IPS-18a (cell line): ENCODE data around the gene URB1.

Experiments used
- H3K27ac ChIP-seq: one replicate; pipeline ENCODE4 v1.5.1; 2013; ENCODE audit warnings: low read length
- H3K27me3 ChIP-seq: one replicate; pipeline ENCODE4 v1.6.1; 2013; ENCODE audit warnings: mild to moderate bottlenecking, low read length; ENCODE audit not compliant: control insufficient read depth, insufficient read depth
- H3K36me3 ChIP-seq: one replicate; pipeline ENCODE4 v1.6.1; 2013; ENCODE audit warnings: low read depth, low read length; ENCODE audit not compliant: control insufficient read depth
- H3K4me1 ChIP-seq: one replicate; pipeline ENCODE4 v1.6.1; 2013; ENCODE audit warnings: low read depth, low read length; ENCODE audit not compliant: control insufficient read depth
- H3K4me3 ChIP-seq: one replicate; pipeline ENCODE4 v1.5.1; 2013; ENCODE audit warnings: low read length
- H3K9ac ChIP-seq: one replicate; pipeline ENCODE4 v1.6.1; 2013; ENCODE audit warnings: mild to moderate bottlenecking, low read length, moderate library complexity
- H3K9me3 ChIP-seq: one replicate; pipeline ENCODE4 v1.6.1; 2013; ENCODE audit warnings: low read depth, low read length; ENCODE audit not compliant: control insufficient read depth

The URB1 gene

DNA sequence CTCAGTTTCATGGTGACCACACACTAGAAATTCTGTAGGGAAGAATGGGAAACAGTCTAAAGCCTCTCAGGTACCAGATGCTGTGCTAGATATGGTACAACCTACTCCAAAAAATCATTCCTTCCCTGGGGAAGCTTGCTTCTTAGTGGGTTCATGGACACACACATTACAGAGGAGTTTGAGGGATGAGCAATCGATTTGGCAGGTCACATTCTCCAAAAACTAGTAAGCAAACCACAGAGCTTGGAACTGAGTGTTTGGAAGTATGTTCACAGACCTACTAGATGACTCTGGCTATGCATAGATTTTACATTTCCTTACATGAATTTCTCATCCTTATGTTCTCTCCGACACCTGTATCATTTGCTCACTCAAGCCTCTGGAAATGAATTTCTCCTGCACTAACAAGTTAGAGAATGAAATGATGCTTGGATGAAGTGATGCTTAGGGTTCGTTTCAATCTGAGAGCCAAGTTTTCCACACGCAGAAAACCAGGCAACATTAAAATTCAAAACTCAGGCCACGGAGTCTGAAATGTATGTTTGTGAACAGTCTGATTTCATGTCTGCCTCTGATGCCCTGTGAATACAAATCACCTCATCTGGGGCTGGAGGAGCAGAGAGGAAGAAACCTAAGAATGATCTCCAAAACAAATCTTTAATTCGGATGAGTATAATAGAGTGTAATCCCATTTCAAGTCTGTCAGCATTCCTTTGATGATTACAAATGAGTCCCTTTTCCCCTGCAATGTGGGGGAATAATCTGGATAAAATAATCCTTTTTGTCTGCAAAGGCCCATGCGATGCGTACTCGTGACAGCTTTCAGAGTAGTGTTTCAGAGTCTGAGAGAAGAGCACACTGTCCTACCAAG is 30.7 kb upstream of the URB1 start:
- no peaks in the 10 kb centered on the region for H3K27me3 ChIP-seq
- H3K27ac ChIP-seq = no peak overlapping the region
- no peak overlapping the region for H3K9ac ChIP-seq
- H3K4me1 ChIP-seq = no peaks in the 10 kb centered on the region
- H3K36me3 ChIP-seq = no peaks in the 10 kb centered on the region
- no peak overlapping the region for H3K4me3 ChIP-seq
- no peaks in the 10 kb centered on the region for H3K9me3 ChIP-seq

GRCh38 chr21:32422064-32422463 is 29.3 kb upstream of the URB1 start:
- H3K9ac ChIP-seq = no peak overlapping the region
- no peak overlapping the region for H3K4me3 ChIP-seq
- no peaks in the 10 kb centered on the region for H3K9me3 ChIP-seq
- no peaks in the 10 kb centered on the region for H3K36me3 ChIP-seq
- no peaks in the 10 kb centered on the region for H3K4me1 ChIP-seq
- H3K27me3 ChIP-seq = no peaks in the 10 kb centered on the region
- H3K27ac ChIP-seq = no peak overlapping the region

- no peaks in the 10 kb centered on the region for H3K9me3 ChIP-seq
- peaks cover 28% of the 10 kb centered on the region for H3K27me3 ChIP-seq
- peaks cover 15% of the 10 kb centered on the region for H3K4me1 ChIP-seq
- no peak overlapping the region for H3K9ac ChIP-seq
- no peaks in the 10 kb centered on the region for H3K36me3 ChIP-seq
- H3K4me3 ChIP-seq = no peak overlapping the region
- no peak overlapping the region for H3K27ac ChIP-seq
Measured at GRCh38 chr21:32418146-32418545, 25.3 kb upstream of the URB1 start.

GRCh38 chr21:32415451-32416398 is 22.9 kb upstream of the URB1 start:
- H3K4me3 ChIP-seq = peak overlapping the region; percentile 19
- H3K27me3 ChIP-seq = peaks cover 52% of the 10 kb centered on the region
- H3K4me1 ChIP-seq = peaks cover 15% of the 10 kb centered on the region
- no peaks in the 10 kb centered on the region for H3K36me3 ChIP-seq
- H3K9ac ChIP-seq = no peak overlapping the region
- H3K27ac ChIP-seq = no peak overlapping the region
- H3K9me3 ChIP-seq = no peaks in the 10 kb centered on the region

DNA sequence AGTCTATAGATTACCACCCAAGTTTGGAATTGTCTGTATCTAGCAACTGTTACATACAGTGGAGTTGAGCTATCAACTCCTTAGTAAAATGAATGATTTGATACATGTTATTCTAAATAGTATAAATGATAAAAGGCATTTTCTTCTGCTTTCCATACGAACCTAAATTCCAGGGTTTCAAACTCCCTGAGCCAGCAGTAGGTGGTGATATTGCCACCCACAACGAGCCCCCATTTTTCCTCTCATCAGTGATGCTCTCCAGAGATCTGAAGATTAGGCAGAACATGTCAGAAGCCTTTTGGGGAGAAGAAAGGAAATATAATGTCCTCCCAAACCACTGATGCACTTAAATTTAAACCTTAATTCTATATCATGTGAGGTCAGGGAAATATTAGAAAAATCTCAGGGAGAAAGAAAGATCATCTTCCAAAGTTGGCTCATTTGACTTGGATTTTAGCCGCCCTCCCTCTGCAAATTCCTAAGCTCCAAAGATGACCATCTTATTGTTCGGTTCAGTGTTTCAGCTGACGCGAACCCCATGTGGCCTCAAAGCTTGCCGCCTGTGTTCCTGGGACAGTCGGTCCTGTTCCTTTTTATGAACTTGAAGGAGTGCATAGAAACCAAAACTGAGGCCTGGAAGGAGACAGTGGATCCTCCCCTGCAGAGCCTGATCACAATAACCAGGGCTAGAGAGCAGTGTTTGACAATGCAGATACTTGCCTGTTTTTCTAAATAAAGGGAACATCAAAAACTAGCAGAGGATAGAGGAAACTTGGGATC is 22.0 kb upstream of the URB1 start:
- H3K27me3 ChIP-seq = peaks cover 62% of the 10 kb centered on the region
- no peaks in the 10 kb centered on the region for H3K36me3 ChIP-seq
- no peak overlapping the region for H3K9ac ChIP-seq
- H3K9me3 ChIP-seq = no peaks in the 10 kb centered on the region
- H3K4me3 ChIP-seq = peak overlapping the region; percentile 19
- H3K27ac ChIP-seq = no peak overlapping the region
- H3K4me1 ChIP-seq = peaks cover 15% of the 10 kb centered on the region

GRCh38 chr21:32413697-32414578 is 21.1 kb upstream of the URB1 start:
- peak overlapping the region; percentile 56 for H3K4me3 ChIP-seq
- H3K36me3 ChIP-seq = no peaks in the 10 kb centered on the region
- no peaks in the 10 kb centered on the region for H3K9me3 ChIP-seq
- peaks cover 66% of the 10 kb centered on the region for H3K27me3 ChIP-seq
- H3K4me1 ChIP-seq = peaks cover 15% of the 10 kb centered on the region
- H3K9ac ChIP-seq = no peak overlapping the region
- H3K27ac ChIP-seq = no peak overlapping the region

GRCh38 chr21:32413015-32413504 is 20.2 kb upstream of the URB1 start:
- Histone ChIP-seq H3K36me3 (no peaks in the 10 kb centered on the region), H3K27ac (no peak overlapping the region), H3K9me3 (no peaks in the 10 kb centered on the region), H3K27me3 (peaks cover 66% of the 10 kb centered on the region), H3K4me1 (peaks cover 15% of the 10 kb centered on the region), H3K4me3 (peak overlapping the region; percentile 56), H3K9ac (no peak overlapping the region)

- Histone ChIP-seq H3K4me3 (peak within 1 kb of the TSS; percentile 56), H3K27ac (no peak within 1 kb of the TSS), H3K9ac (no peak within 1 kb of the TSS)
Measured at GRCh38 chr21:32412162-32413014, 19.6 kb upstream of the URB1 start, which contains the start of gene EVA1C. Gene EVA1C, plus strand, starts transcription at chr21:32412706. Its CDS starts 148 bp downstream, at chr21:32412854.

DNA sequence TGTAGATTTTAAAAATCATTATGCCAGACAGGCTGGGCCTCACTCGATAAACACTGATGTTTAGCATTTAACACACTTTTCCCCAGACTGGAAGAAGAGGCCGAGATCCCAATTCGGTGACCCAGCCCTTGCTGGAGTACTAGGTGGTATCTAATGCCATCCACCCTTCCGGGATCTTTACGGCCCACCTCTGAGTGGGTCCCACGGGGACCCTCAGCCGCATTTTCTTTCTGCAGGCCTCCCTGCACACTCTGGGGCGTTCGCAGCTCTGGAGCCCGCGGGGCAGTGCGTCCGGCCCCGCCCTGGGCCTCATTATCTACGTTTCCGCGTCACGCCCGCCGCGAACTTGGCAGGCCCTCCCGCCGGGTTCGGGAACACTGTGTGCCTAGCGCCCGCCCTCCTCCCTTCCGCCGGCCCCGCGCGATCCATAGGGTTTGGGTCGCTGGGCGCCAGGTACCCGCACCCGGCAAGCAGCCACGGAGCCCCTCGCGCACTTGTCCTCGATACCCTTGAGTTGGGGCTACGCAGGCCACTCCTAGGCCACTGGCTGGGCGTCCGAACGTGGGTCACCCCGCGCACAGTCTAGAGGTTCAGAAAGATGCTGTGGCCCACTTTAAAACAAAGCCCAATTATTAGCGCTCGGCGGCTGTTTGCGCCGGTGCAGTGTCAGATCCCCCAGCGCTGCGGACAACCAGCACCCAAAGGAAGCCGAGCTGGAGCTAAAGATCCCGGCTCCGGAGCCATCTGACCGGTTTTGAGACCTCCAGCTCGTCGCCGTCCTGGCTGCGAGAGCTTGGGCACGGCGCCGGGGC is 18.7 kb upstream of the URB1 start:
- Histone ChIP-seq H3K4me1 (peaks cover 15% of the 10 kb centered on the region), H3K4me3 (peak overlapping the region; percentile 56), H3K36me3 (no peaks in the 10 kb centered on the region), H3K9ac (no peak overlapping the region), H3K9me3 (no peaks in the 10 kb centered on the region), H3K27me3 (peaks cover 66% of the 10 kb centered on the region), H3K27ac (no peak overlapping the region)

More at GRCh38 chr21:32412162-32413014, 19.6 kb upstream of the URB1 start, which contains the start of gene EVA1C:
- Histone ChIP-seq H3K27me3 (peaks cover 66% of the 10 kb centered on the region), H3K9me3 (no peaks in the 10 kb centered on the region), H3K36me3 (no peaks in the 10 kb centered on the region), H3K4me1 (peaks cover 15% of the 10 kb centered on the region)
